NCI-H345 treated with DMSO at 0.1 percent for 48 hours (cell line): Measurements from ENCODE around the gene ACAP2.

Source experiments
- DNase-seq: peaks from one replicate; lab custom pipeline; 2025; ENCODE audit not compliant: unreplicated experiment; lab: John Stamatoyannopoulos, UW

The ACAP2 gene

GRCh38 chr3:195224980-195225580, 217.7 kb downstream of the ACAP2 start:
- DNase-seq: no peak
